ENCODE measurements around the gene COL8A1.
"Not testable (repeated sequence)": the region's sequence is repeated elsewhere in the genome, so short reads cannot be mapped to it uniquely, and the experiment has no call there.

The COL8A1 gene

DNA sequence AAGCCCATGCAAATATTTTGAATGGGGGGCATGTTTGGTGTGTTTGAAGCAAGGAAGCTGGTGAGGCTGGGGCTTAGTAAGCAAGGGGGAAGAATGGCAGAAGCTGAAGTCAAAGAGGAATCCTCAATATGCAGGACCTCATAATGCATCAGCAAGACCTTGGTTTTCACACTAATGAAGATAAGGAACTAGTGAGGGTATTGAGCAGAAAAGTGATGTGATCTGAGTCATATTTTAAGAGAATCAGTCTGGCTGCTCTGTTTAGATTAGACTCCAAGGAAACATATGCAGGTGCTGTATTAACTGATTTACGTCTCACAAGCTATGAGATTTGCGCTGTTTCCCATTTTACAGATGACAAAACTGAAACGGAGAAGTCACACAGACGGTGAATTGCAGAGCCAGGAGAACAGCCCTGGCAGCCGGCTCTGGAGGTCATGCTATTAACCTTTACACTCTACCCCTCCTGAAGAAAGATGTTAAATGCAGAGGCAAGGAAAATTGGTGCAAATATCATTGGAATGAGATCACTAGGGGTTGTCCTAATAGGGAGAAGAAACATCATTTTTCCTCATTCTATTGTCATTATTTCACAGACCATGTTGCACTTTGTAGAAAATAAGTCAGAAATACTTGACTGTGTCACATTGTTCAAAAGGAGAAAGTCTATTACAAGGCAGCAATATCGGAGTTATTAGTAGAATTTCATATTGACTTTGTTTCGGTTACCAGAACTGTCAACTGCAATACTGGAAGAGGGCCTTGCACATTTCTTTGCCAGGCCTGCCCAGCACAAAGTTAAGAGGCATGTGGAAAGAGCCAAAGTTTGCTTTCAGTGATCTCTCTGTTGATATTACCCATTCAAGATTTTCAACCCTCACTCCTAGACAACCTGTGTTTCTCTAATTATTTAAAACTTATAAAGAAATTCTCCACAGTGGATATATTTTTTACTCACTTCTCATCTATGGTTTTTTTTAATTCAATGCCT lies 64.9 kb downstream of the COL8A1 start:
- in situ Hi-C loops (cut with HindIII; ENCODE audit: low sequenced_read_pairs) = no loop called here

DNA sequence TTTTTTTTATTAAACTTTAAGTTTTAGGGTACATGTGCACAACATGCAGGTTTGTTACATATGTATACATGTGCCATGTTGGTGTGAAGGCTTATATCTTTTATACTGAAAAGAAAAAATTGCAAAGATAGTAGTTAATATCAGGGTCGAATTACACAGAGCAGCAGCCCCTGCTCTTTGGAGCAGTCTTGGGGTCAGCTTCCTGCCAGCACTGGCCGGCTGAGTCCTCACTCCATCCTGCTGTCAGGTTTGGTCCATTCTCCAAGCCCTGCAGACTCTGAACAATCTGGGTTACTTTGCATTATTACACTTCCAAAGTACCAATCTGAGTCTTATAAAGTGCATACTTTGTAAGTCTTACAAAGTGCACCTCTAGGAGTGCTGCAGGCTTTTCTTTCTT lies 66.0 kb downstream of the COL8A1 start:
- in situ Hi-C loops (cut with HindIII; ENCODE audit: low sequenced_read_pairs) = no loop called here

DNA sequence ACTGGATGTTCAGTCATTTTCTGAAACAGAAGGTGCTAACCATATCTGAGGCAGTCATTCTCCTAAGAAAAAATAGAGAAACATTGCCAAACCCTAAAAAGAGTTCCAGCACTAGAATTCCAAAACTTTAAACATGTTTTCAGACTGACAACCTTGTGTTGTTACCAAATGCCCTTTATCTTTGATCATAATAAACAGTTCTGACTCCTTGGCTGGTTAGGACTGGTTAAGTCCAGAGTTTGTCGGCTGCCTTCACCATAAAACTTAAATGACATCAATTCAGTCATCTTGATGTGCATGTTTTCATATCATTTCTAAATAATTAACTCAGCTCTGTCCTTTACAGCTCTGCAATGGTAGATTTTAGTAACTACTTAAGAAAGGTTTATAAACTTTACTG lies 68.0 kb downstream of the COL8A1 start:
- in situ Hi-C loops (cut with HindIII; ENCODE audit: low sequenced_read_pairs) = no loop called here

DNA sequence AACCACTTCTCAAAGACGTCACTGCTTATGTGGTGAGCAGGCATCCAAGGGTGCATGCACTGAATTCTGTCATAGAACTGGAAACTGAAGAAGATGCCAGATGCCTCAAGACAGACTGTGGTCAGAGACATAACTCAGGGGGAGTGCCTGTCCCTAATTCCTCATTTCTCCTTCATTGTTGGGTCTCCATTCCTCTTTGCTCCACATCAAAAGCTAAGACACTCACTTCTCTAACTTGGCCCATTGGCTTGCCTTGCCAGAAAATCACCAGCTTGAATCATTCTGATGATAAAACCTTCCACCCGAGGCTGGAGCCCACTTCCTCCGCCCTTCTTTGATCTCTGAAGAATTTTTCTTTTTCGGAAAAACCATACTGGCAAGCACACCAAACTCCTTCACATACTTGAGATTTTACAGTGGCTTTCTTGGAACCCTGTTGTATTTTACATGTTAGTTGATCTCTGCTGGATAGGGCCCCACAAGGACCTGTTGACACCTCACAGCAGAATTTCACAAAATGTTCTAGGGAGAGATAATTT lies 69.9 kb downstream of the COL8A1 start:
- in situ Hi-C loops (cut with HindIII; ENCODE audit: low sequenced_read_pairs) = no loop called here

GRCh38 chr3:99709686-99710085 lies 71.3 kb downstream of the COL8A1 start:
- in situ Hi-C loops (cut with HindIII; ENCODE audit: low sequenced_read_pairs) = no loop called here

GRCh38 chr3:99710094-99710493 lies 71.7 kb downstream of the COL8A1 start:
- in situ Hi-C loops (cut with HindIII; ENCODE audit: low sequenced_read_pairs) = no loop called here

- in situ Hi-C loops (cut with HindIII; ENCODE audit: low sequenced_read_pairs) = no loop called here
These were observed 73.0 kb downstream of the COL8A1 start for GRCh38 chr3:99711351-99711750.

DNA sequence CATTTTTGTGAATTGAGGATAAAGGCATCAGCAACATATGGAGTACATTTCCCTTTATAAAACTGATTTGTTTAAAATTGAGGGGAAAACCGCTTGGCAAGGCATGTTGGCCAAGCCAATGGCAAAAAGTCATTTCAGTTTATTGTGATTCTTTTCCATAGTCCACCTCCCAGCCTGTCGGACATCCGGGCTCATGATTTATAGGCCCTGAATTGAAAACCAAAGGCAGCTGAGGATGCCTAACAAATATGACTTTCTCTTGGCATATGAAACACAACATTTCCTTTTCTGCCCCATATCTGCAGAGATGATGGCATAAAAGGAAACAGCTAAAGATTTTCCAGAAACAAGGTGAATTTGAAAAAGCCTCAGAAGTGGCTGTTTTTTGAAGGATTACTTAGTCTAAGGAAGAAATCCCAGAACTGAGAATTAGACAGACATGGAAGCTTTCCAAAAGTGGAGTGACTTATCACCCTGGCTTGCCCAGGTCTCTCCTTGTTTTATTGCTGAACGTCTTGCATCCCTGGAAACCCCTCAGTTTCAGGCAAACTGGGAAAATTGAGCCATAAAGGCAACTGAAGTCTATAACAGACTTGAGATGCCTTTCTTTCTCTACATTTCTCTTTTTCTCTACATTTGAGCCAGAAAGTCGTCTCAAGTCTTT lies 74.0 kb downstream of the COL8A1 start:
- in situ Hi-C loops (cut with HindIII; ENCODE audit: low sequenced_read_pairs) = no loop called here

GRCh38 chr3:99713440-99713839 lies 75.0 kb downstream of the COL8A1 start:
- in situ Hi-C loops (cut with HindIII; ENCODE audit: low sequenced_read_pairs) = no loop called here

DNA sequence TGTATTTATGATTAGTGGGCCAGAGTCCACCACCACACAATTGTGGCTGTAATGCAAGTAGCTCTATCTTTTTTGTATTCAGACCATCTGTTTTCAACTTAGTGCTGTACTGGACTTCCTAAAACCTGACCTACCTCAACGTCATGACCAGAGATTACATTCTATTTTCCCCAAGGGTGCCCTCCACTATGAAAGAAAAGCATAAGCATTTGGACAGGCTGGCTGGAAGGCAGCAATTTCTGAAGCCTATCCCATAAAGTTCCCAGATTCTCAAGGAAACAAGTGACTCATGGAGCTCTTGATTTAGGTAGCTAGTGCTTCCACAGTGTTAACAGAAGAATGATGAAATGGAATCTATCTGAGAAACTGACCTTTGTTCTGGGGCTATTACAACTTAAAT lies 75.8 kb downstream of the COL8A1 start:
- in situ Hi-C loops (cut with HindIII; ENCODE audit: low sequenced_read_pairs) = no loop called here

GRCh38 chr3:99714575-99714974 lies 76.2 kb downstream of the COL8A1 start:
- in situ Hi-C loops (cut with HindIII; ENCODE audit: low sequenced_read_pairs) = no loop called here

DNA sequence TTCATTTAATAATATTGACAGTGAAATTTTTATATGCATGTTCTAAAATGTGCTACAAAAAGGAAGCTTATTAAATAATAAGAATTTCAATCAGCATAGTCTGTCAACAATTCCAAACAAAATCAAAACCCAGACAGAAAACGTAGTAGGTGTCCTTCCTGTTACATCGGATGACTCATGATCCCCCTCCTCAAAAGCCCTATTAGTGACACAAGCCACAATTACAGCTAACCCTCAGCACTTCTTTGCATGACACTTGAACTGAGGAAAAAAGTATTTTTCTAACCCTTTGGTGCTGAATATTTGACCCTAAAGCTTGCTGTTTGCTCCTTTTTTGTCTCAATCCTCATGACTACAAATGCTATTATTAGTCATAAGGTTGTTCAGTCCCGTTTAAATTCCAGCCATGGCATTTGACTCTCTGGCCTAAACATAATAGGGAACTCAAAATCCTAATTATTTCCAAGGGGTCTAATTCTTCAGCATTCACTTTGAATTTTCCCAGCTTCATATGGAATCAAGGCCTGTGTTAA lies 78.1 kb downstream of the COL8A1 start:
- in situ Hi-C loops (cut with HindIII; ENCODE audit: low sequenced_read_pairs) = no loop called here

- in situ Hi-C loops (cut with HindIII; ENCODE audit: low sequenced_read_pairs) = no loop called here
These were observed 82.7 kb downstream of the COL8A1 start for GRCh38 chr3:99720985-99721632.

GRCh38 chr3:99721633-99722007 lies 83.2 kb downstream of the COL8A1 start:
- in situ Hi-C loops (cut with HindIII; ENCODE audit: low sequenced_read_pairs) = no loop called here

- in situ Hi-C loops (cut with HindIII; ENCODE audit: low sequenced_read_pairs) = no loop called here
These were observed 85.9 kb downstream of the COL8A1 start for GRCh38 chr3:99724276-99724675.

- in situ Hi-C loops (cut with HindIII; ENCODE audit: low sequenced_read_pairs) = no loop called here
These were observed 92.5 kb downstream of the COL8A1 start for GRCh38 chr3:99730870-99731269.

DNA sequence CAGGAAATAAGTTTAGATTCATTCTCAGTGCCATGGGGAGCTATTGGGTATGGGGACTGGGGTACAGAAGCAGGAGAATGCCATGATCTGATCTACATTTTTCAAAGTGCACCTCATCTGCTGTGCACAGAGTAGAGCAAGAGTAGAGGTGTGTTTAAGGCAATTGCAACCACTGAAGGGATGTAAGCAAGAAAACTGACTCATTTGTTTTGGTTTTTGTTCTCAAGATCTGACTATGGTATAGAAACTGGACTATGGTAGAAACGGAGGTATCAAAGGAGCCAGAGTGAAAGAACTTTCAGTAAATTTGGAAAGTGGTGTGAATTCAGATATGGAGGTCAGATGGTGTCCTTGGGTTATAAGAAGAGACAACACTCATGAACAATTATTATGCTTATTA lies 93.1 kb downstream of the COL8A1 start:
- in situ Hi-C loops (cut with HindIII; ENCODE audit: low sequenced_read_pairs) = no loop called here

GRCh38 chr3:99740371-99740770 lies 102.0 kb downstream of the COL8A1 start:
- in situ Hi-C loops (cut with HindIII; ENCODE audit: low sequenced_read_pairs) = not testable (repeated sequence)

GRCh38 chr3:99741588-99741987 lies 103.2 kb downstream of the COL8A1 start:
- in situ Hi-C loops (cut with HindIII; ENCODE audit: low sequenced_read_pairs) = no loop called here

DNA sequence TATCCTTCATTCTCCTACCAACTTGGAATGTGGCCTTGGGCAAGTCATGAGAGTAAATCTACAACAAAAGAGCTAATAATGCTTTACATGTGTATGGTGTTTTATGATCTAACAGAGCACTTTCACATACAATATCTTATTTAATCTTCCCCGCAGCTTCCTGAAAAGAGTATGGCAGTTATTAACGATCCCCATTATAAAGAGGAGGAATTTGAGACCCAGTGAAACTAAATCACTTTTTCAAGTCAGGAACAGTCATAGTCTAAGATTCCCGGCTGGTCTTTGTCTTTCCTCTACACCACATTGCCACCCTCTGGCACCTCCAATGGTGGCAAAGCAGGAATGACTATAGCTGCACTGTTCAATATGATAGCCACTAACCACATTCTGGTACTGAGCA lies 109.5 kb downstream of the COL8A1 start:
- in situ Hi-C loops (cut with HindIII; ENCODE audit: low sequenced_read_pairs) = no loop called here

DNA sequence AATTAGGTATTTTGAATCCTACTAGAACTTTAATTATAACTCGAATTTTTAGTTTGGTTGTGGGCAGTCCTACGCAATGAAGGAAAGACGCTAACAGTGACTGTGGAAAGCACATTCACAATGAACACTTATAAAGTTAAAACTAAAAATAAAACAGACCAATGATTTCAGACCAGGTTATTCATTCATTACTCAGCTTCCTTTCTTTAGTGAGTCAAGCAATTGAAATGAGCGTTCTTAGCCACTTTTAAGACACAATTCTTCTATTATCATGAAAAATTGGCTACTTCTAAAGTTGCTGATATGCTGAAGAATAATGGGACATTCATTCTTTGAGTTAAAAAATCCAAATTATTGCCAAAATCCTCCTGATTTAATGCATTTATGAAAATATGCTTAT lies 113.3 kb downstream of the COL8A1 start:
- in situ Hi-C loops (cut with HindIII; ENCODE audit: low sequenced_read_pairs) = no loop called here

Data from DLD1 (cell line).